Endothelial cell of umbilical vein (primary cell): ENCODE data around the gene TRRAP.

Experiments used
- CTCF ChIP-seq, 2 donors: IDR thresholded peaks; 1 replicate in 1 of 2; 2 replicates in 1 of 2; pipeline ENCODE4 v1.5.1; 2011; ENCODE audit warnings: low read length in 2 of 2, mild to moderate bottlenecking in 2 of 2, moderate library complexity in 2 of 2, control low read depth in 1 of 2, inconsistent platforms in 1 of 2, low read depth in 1 of 2; ENCODE audit not compliant: insufficient read depth in 1 of 2; ENCODE audit errors: extremely low read depth in 1 of 2
- EZH2 ChIP-seq: IDR thresholded peaks from 2 replicates; pipeline ENCODE4 v1.6.1; 2012; ENCODE audit warnings: borderline replicate concordance, low read depth, mild to moderate bottlenecking, moderate library complexity, low read length, inconsistent platforms; ENCODE audit not compliant: severe bottlenecking
- FOS ChIP-seq: IDR thresholded peaks from 2 replicates; pipeline ENCODE4 v1.6.1; 2011; ENCODE audit warnings: mild to moderate bottlenecking, low read length, moderate library complexity, borderline replicate concordance; ENCODE audit not compliant: insufficient read depth
- GATA2 ChIP-seq: IDR thresholded peaks from 2 replicates; pipeline ENCODE4 v1.7.0; 2011; ENCODE audit warnings: low read depth, mild to moderate bottlenecking, moderate library complexity, mixed read lengths, low read length; ENCODE audit not compliant: insufficient read length, insufficient read depth
- JUN ChIP-seq: IDR thresholded peaks from 2 replicates; pipeline ENCODE4 v1.6.1; 2011; ENCODE audit warnings: borderline replicate concordance, low read depth; ENCODE audit not compliant: insufficient read length, insufficient read depth
- POLR2A ChIP-seq: IDR thresholded peaks from 2 replicates; pipeline ENCODE4 v1.6.1; 2012; ENCODE audit warnings: low read depth, mild to moderate bottlenecking, control low read depth, low read length
- POLR2AphosphoS5 ChIP-seq: IDR thresholded peaks from 2 replicates; pipeline ENCODE4 v1.6.1; 2012; ENCODE audit warnings: low read depth, mild to moderate bottlenecking, control low read depth, low read length, moderate library complexity; ENCODE audit not compliant: insufficient read depth
- TF ChIP-seq, protein P1 (sequence below): IDR thresholded peaks from 2 replicates; pipeline ENCODE4 v1.6.1; 2011; ENCODE audit not compliant: insufficient read depth, insufficient read length

- TF ChIP-seq CTCF (IDR thresholded peaks at IDR 0.05; ENCODE audit: extremely low read depth in 1 of 2, insufficient read depth in 1 of 2, low read depth in 1 of 2, low read length in 2 of 2) (no peak), POLR2A (no peak), POLR2AphosphoS5 (no peak), FOS (no peak), EZH2 (no peak), JUN (no peak), GATA2 (no peak)
- TF ChIP-seq, protein P1, sequence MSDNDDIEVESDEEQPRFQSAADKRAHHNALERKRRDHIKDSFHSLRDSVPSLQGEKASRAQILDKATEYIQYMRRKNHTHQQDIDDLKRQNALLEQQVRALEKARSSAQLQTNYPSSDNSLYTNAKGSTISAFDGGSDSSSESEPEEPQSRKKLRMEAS = no peak
Measured at GRCh38 chr7:98978672-98979071, 100.3 kb downstream of the TRRAP start.
